Esophagus squamous epithelium (tissue), 4 donors: ENCODE results near the gene PHACTR4.

Source experiments
- CTCF ChIP-seq, 6 experiments: fragments of 450-650 bp in 4 of 6; fragments of 200-600 bp in 2 of 6; sonication (generic) in 2 of 6; IDR thresholded peaks; one replicate each; pipeline ENCODE4 v1.5.1; 2016 to 2019; ENCODE audit warnings: antibody characterized with exemption in 6 of 6, mild to moderate bottlenecking in 4 of 6, moderate library complexity in 4 of 6
- POLR2A ChIP-seq, 4 donors: fragments of 450-650 bp; IDR thresholded peaks; one replicate each; pipeline ENCODE4 v1.6.1; 2017; ENCODE audit warnings: antibody characterized with exemption in 4 of 4, mild to moderate bottlenecking in 4 of 4, moderate library complexity in 3 of 4

DNA sequence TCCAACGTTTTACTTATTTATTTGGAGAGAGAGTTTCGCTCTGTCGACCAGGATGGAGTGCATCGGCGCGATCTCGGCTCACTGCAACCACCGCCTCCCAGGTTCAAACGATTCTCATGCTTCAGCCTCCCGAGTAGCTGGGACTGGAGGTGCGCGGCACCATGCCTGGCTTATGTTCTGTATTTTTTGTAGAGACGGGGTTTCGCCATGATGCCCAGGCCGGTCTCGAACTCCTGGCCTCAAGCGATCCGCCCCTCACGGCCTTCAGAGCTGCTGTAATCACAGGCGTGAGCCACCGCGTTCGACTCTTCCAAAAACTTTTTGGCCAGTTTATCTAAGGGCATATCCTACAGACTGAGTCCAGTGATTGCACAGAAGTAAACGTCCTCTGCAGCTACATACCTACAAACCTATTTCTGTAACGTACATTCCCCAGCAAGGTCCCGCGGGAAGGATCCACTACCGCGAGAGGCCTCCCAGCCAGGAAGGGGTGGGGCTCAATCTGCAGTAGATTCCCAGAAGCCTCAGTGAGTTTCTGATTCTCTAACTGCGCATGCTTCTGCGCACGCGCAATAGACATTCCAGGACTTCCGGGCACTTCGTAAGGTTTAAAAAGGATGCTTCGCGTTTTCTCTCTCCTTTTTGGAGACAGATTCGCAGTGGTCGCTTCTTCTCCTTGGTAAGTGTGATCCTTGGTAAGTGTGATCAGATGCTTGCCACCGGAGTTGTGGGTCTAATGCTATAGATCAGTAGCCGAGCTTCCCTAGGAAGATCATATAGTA is 136.1 kb downstream of the PHACTR4 start, which contains the start of gene RCC1:
- peak in 2 of 6 experiments; percentile 8 to 15 for TF ChIP-seq CTCF (IDR thresholded peaks at IDR 0.05)
- TF ChIP-seq POLR2A (IDR thresholded peaks at IDR 0.05), result peak in 3 of 4 donors; percentile 95 to 98 (median 97)
